ENCODE measurements around the gene GABRB2.

GABRB2 gene

GRCh38 chr5:161265006-161265405 is 281.5 kb downstream of the GABRB2 start:
- no peaks in the 10 kb centered on the region for H3K36me3 ChIP-seq (ENCODE audit: insufficient read depth, low read length)
- TF ChIP-seq CTCF (IDR thresholded peaks at IDR 0.05; ENCODE audit: borderline replicate concordance, extremely low read depth, low read length, poor library complexity, severe bottlenecking) (no peak), EZH2 (IDR thresholded peaks at IDR 0.05; ENCODE audit: borderline replicate concordance, low read depth, low read length, severe bottlenecking) (no peak)
- no peaks in the 10 kb centered on the region for H3K79me2 ChIP-seq (ENCODE audit: insufficient read depth, low read length)
- H3K4me3 ChIP-seq (ENCODE audit: low read depth in 1 of 2, low read length in 2 of 2) = no peak overlapping the region
- H3K4me1 ChIP-seq (ENCODE audit: insufficient read depth, low read length) = no peaks in the 10 kb centered on the region
- H2AFZ ChIP-seq (ENCODE audit: low read depth, low read length) = no peak overlapping the region
- no peak for DNase-seq
- H3K27ac ChIP-seq (ENCODE audit: low read length) = no peak overlapping the region
- H3K9me3 ChIP-seq (ENCODE audit: insufficient read depth, low read length, severe bottlenecking) = no peaks in the 10 kb centered on the region
- H3K9ac ChIP-seq (ENCODE audit: low read depth, low read length) = no peak overlapping the region
- ATAC-seq (ENCODE audit: insufficient read depth, low read depth) = no peak
- no peaks in the 10 kb centered on the region for H3K27me3 ChIP-seq (ENCODE audit: insufficient read depth, low read length, poor library complexity)
- no peaks in the 10 kb centered on the region for H4K20me1 ChIP-seq (ENCODE audit: insufficient read depth, low read length)
- no peak overlapping the region for H3K4me2 ChIP-seq (ENCODE audit: insufficient read depth, low read length)

- TF ChIP-seq CTCF (IDR thresholded peaks at IDR 0.05; ENCODE audit: borderline replicate concordance, extremely low read depth, low read length, poor library complexity, severe bottlenecking) (no peak), EZH2 (IDR thresholded peaks at IDR 0.05; ENCODE audit: borderline replicate concordance, low read depth, low read length, severe bottlenecking) (no peak)
- no peaks in the 10 kb centered on the region for H4K20me1 ChIP-seq (ENCODE audit: insufficient read depth, low read length)
- no peak overlapping the region for H3K4me3 ChIP-seq (ENCODE audit: low read depth in 1 of 2, low read length in 2 of 2)
- H3K9me3 ChIP-seq (ENCODE audit: insufficient read depth, low read length, severe bottlenecking) = no peaks in the 10 kb centered on the region
- no peaks in the 10 kb centered on the region for H3K4me1 ChIP-seq (ENCODE audit: insufficient read depth, low read length)
- H3K27me3 ChIP-seq (ENCODE audit: insufficient read depth, low read length, poor library complexity) = no peaks in the 10 kb centered on the region
- no peak for DNase-seq
- H3K9ac ChIP-seq (ENCODE audit: low read depth, low read length) = no peak overlapping the region
- H3K36me3 ChIP-seq (ENCODE audit: insufficient read depth, low read length) = no peaks in the 10 kb centered on the region
- no peaks in the 10 kb centered on the region for H3K79me2 ChIP-seq (ENCODE audit: insufficient read depth, low read length)
- H3K4me2 ChIP-seq (ENCODE audit: insufficient read depth, low read length) = no peak overlapping the region
- H3K27ac ChIP-seq (ENCODE audit: low read length) = no peak overlapping the region
- H2AFZ ChIP-seq (ENCODE audit: low read depth, low read length) = no peak overlapping the region
- no peak for ATAC-seq (ENCODE audit: insufficient read depth, low read depth)
Measured at GRCh38 chr5:161263191-161263590, 283.3 kb downstream of the GABRB2 start.

- DNase-seq (no peak), ATAC-seq (ENCODE audit: insufficient read depth, low read depth) (no peak)
- Histone ChIP-seq H3K27me3 (ENCODE audit: insufficient read depth, low read length, poor library complexity) (no peaks in the 10 kb centered on the region), H3K4me3 (ENCODE audit: low read depth in 1 of 2, low read length in 2 of 2) (no peak overlapping the region), H3K79me2 (ENCODE audit: insufficient read depth, low read length) (no peaks in the 10 kb centered on the region), H3K27ac (ENCODE audit: low read length) (no peak overlapping the region), H3K4me2 (ENCODE audit: insufficient read depth, low read length) (no peak overlapping the region), H3K9me3 (ENCODE audit: insufficient read depth, low read length, severe bottlenecking) (no peaks in the 10 kb centered on the region), H2AFZ (ENCODE audit: low read depth, low read length) (no peak overlapping the region), H4K20me1 (ENCODE audit: insufficient read depth, low read length) (no peaks in the 10 kb centered on the region), H3K36me3 (ENCODE audit: insufficient read depth, low read length) (no peaks in the 10 kb centered on the region), H3K9ac (ENCODE audit: low read depth, low read length) (no peak overlapping the region), H3K4me1 (ENCODE audit: insufficient read depth, low read length) (no peaks in the 10 kb centered on the region)
- TF ChIP-seq EZH2 (IDR thresholded peaks at IDR 0.05; ENCODE audit: borderline replicate concordance, low read depth, low read length, severe bottlenecking) (no peak), CTCF (IDR thresholded peaks at IDR 0.05; ENCODE audit: borderline replicate concordance, extremely low read depth, low read length, poor library complexity, severe bottlenecking) (no peak)
Measured at GRCh38 chr5:161261668-161262323, 284.7 kb downstream of the GABRB2 start.
